ENCODE data around the gene ATOH8. TPM values are rescaled to one million over a fixed set of nuclear protein-coding genes. Genes with fewer than 3 reads are reported as not detected.

Gene ATOH8
- total RNA-seq, 1 experiment from 2014 or later = 0.20 TPM

DNA sequence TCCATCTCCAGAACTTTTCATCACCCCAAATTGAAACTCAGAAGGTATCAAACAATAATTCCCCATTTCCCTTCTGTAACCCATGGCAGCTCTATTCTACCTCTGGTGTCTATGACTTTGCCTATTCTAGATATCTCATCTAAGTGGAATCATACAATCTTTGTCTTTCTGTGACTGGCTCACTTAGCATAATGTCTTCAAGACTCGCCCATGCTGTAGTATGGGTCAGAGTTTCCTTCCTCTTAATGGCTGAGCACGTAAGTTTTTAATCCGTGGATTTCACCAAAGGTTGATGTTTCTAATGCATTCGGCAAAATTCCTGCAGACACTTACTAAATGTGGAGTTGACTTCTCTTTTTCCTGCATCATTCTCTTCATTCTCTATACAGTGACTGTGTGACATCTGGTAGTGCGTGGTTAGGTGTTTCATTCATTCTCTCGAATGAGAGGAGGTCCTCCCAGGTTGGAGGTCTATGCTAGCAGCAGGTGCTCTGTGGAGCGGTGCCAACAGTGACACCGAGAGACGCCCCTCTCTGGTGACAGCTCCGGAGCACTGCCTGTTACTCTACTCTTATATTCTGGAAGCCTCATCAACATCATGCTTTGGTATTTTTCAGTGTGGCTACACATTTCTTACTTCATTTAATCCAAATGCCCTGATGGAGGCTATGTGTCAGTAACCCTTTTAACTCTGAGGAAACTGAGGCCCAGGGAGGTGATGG, 50.1 kb downstream of the ATOH8 start:
- DNase-seq = no peak
- Mint-ChIP-seq H3K27me3 (ENCODE audit: low read depth) (peaks cover 20% of the 10 kb centered on the region), H3K4me1 (0 out of 4 replicates have a peak, but pooled peaks cover 0 to 2% of the 10 kb centered on the region in 2 experiments), H3K9me3 (peaks cover 0 to 4% of the 10 kb centered on the region in 2 experiments; a peak in 1 of 5 replicates), H3K27ac (no peak overlapping the region), H3K4me3 (no peak overlapping the region), H3K36me3 (ENCODE audit: insufficient read depth in 1 of 3, low read depth in 3 of 3) (no peaks in the 10 kb centered on the region; a peak in 1 of 7 replicates)
- H4K5ac ChIP-seq (ENCODE audit: insufficient read length, low read depth, low read length) = no peak overlapping the region
- no peak overlapping the region for H3K9ac ChIP-seq (ENCODE audit: extremely low read depth, insufficient read length, low read length)
- H3K14ac ChIP-seq (ENCODE audit: insufficient read depth, low read length) = no peak overlapping the region
- no peaks in the 10 kb centered on the region for H4K20me1 ChIP-seq (ENCODE audit: control insufficient read depth, insufficient read depth, insufficient read length)
- H2AFZ ChIP-seq (ENCODE audit: low read length) = no peak overlapping the region
- H3K27me3 ChIP-seq (ENCODE audit: insufficient read depth, low read length) = no peaks in the 10 kb centered on the region
- no peak overlapping the region for H3K27ac ChIP-seq (ENCODE audit: insufficient read length, low read depth, low read length)
- H2AK5ac ChIP-seq (ENCODE audit: insufficient read length, low read length) = no peak overlapping the region
- TF ChIP-seq CTCF (conservative IDR thresholded peaks at IDR 0.05) = no peak
- no peaks in the 10 kb centered on the region for H3K4me1 ChIP-seq (ENCODE audit: insufficient read depth, low read length)
- no peak overlapping the region for H2BK5ac ChIP-seq (ENCODE audit: insufficient read length, low read length)
- no peaks in the 10 kb centered on the region for H3K79me1 ChIP-seq (ENCODE audit: insufficient read depth, low read depth, low read length, poor library complexity, severe bottlenecking)
- H3K4me2 ChIP-seq (ENCODE audit: insufficient read depth, insufficient read length, low read length) = no peak overlapping the region
- H3T11ph ChIP-seq (ENCODE audit: low read length) = no peak overlapping the region
- no peak overlapping the region for H2BK20ac ChIP-seq (ENCODE audit: low read depth, low read length, poor library complexity, severe bottlenecking)
- no peaks in the 10 kb centered on the region for H3K23me2 ChIP-seq (ENCODE audit: insufficient read length, low read depth, low read length, poor library complexity, severe bottlenecking)
- no CpG with 5 or more reads among the region's 10 CpGs for WGBS (ENCODE audit: extremely low coverage, insufficient read length, low lambda C conversion rate)
- H3K18ac ChIP-seq (ENCODE audit: insufficient read length, low read depth, low read length) = no peak overlapping the region
- no peak overlapping the region for H2BK15ac ChIP-seq (ENCODE audit: low read depth, low read length)
- no peak overlapping the region for H2BK120ac ChIP-seq (ENCODE audit: low read depth, low read length, poor library complexity, severe bottlenecking)
- no peak overlapping the region for H3K56ac ChIP-seq (ENCODE audit: insufficient read length, low read depth, low read length)
- no peak overlapping the region for H3K4ac ChIP-seq (ENCODE audit: low read depth, low read length)
- no peak overlapping the region for H4K91ac ChIP-seq (ENCODE audit: insufficient read length, low read depth, low read length)
- H3K23ac ChIP-seq (ENCODE audit: insufficient read length, low read depth, low read length) = no peak overlapping the region
- H3K9me3 ChIP-seq (ENCODE audit: control insufficient read depth, low read depth, low read length) = no peaks in the 10 kb centered on the region
- H4K8ac ChIP-seq (replicated peaks; ENCODE audit: insufficient read length, low read depth, low read length) = no peak overlapping the region
- no peaks in the 10 kb centered on the region for H3K79me2 ChIP-seq (ENCODE audit: insufficient read depth, low read length)
- H2BK12ac ChIP-seq (ENCODE audit: insufficient read length, low read depth, low read length) = no peak overlapping the region
